A673 (cell line): Measurements from ENCODE around the gene KCNE4. TPM values are rescaled to one million over a fixed set of nuclear protein-coding genes. Genes with fewer than 3 reads are reported as not detected.

ENCODE experiments used
- BruUV-seq: library from RNA; stranded (reverse); fragments of 400-500 nt; replicated peaks from 2 replicates; lab custom pipeline; 2021; lab: Mats Ljungman, UMichigan
- CTCF ChIA-PET: fragments of 300-600 bp; sonication (Branson Sonifier 250); formaldehyde crosslinking; loops from one replicate; lab custom pipeline; 2022; ENCODE audit warnings: antibody characterized with exemption; lab: Charles Lee
- POLR2A ChIA-PET: fragments of 300-600 bp; sonication (Branson Sonifier 250); formaldehyde crosslinking; loops from one replicate; lab custom pipeline; 2022; ENCODE audit warnings: antibody characterized with exemption; ENCODE audit not compliant: low non-redundant PET; lab: Charles Lee
- DNase-seq: peaks from one replicate; pipeline ENCODE4 v3.0.0-alpha.2; 2015; ENCODE audit warnings: low spot score
- H3K27ac ChIP-seq: fragments of 200-600 bp; sonication (generic); 2 replicates; pipeline ENCODE4 v1.5.1; 2016; ENCODE audit warnings: mixed run types, low read depth, mild to moderate bottlenecking, mixed read lengths, antibody characterized with exemption, low read length; ENCODE audit not compliant: poor library complexity, severe bottlenecking
- H3K27me3 ChIP-seq: fragments of 200-600 bp; sonication (generic); replicated peaks from 2 replicates; pipeline ENCODE4 v1.6.1; 2017; ENCODE audit warnings: mixed run types, low read depth, mild to moderate bottlenecking, mixed read lengths, antibody characterized with exemption, low read length; ENCODE audit not compliant: insufficient read depth, poor library complexity
- H3K36me3 ChIP-seq: fragments of 200-600 bp; sonication (generic); 2 replicates; pipeline ENCODE4 v1.6.1; 2016; ENCODE audit warnings: mixed run types, mild to moderate bottlenecking, mixed read lengths, antibody characterized with exemption, low read length; ENCODE audit not compliant: insufficient read depth, poor library complexity, severe bottlenecking
- H3K4me1 ChIP-seq: fragments of 200-600 bp; sonication (generic); 2 replicates; pipeline ENCODE4 v1.6.1; 2017; ENCODE audit warnings: mixed run types, mild to moderate bottlenecking, mixed read lengths, antibody characterized with exemption, low read length; ENCODE audit not compliant: insufficient read depth, poor library complexity, severe bottlenecking
- H3K4me3 ChIP-seq: fragments of 200-600 bp; sonication (generic); 2 replicates; pipeline ENCODE4 v1.5.1; 2016; ENCODE audit warnings: low read depth, mixed run types, mild to moderate bottlenecking, mixed read lengths, low read length; ENCODE audit not compliant: poor library complexity, severe bottlenecking
- H3K9me3 ChIP-seq: fragments of 200-600 bp; sonication (generic); 2 replicates; pipeline ENCODE4 v1.6.1; 2016; ENCODE audit warnings: mixed run types, low read depth, mild to moderate bottlenecking, mixed read lengths, antibody characterized with exemption, low read length; ENCODE audit not compliant: poor library complexity, severe bottlenecking
- EZH2 ChIP-seq: fragments of 200-600 bp; sonication (generic); IDR thresholded peaks from 2 replicates; pipeline ENCODE4 v1.6.1; 2017; ENCODE audit warnings: borderline replicate concordance, low read depth, mild to moderate bottlenecking, mixed read lengths, antibody characterized with exemption, low read length; ENCODE audit not compliant: poor library complexity, severe bottlenecking
- intact Hi-C: fragments of 100-400 bp; cut with micrococcal nuclease; formaldehyde crosslinking; loops from one replicate; pipeline ENCODE4 v1.10.0; 2022; ENCODE audit not compliant: unreplicated experiment
- total RNA-seq: library from RNA; stranded (reverse); gene quantifications from 2 replicates; pipeline ENCODE4 v1.2.3, GENCODE V29; 2021
- TF ChIP-seq, protein P1 (sequence below): fragments of 300-800, 200-600 bp; sonication (generic); conservative IDR thresholded peaks from 2 replicates; pipeline ENCODE4 v1.5.1; 2017; ENCODE audit warnings: low read depth, mild to moderate bottlenecking, antibody characterized with exemption, low read length, moderate library complexity, mixed read lengths

KCNE4 gene
- total RNA-seq, 1 experiment from 2014 or later: 82.5 TPM

DNA sequence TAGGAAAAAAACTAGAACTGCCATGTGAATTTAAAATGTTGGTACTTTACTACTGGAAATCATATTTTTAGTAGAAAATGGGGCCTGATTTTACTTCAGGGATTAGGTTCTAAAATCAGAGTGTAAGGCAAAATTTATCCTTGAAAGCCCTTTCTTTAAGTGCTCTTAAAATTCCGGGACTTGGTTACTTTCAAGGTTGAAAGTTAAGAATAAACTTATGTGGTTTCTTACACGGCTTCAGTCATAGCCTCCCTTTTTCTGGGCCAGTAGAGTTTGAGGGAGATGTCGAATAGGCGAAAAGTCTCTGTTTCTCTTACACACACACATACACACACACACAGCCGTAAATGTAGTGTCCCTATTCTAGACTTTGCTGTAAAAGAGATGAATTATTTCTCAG, 13.1 kb downstream of the KCNE4 start:
- Histone ChIP-seq H3K36me3 (peaks cover 30% of the 10 kb centered on the region), H3K4me3 (no peak overlapping the region), H3K27ac (no peak overlapping the region), H3K9me3 (no peaks in the 10 kb centered on the region), H3K27me3 (no peaks in the 10 kb centered on the region), H3K4me1 (peaks cover 68% of the 10 kb centered on the region)
- TF ChIP-seq, protein P1, sequence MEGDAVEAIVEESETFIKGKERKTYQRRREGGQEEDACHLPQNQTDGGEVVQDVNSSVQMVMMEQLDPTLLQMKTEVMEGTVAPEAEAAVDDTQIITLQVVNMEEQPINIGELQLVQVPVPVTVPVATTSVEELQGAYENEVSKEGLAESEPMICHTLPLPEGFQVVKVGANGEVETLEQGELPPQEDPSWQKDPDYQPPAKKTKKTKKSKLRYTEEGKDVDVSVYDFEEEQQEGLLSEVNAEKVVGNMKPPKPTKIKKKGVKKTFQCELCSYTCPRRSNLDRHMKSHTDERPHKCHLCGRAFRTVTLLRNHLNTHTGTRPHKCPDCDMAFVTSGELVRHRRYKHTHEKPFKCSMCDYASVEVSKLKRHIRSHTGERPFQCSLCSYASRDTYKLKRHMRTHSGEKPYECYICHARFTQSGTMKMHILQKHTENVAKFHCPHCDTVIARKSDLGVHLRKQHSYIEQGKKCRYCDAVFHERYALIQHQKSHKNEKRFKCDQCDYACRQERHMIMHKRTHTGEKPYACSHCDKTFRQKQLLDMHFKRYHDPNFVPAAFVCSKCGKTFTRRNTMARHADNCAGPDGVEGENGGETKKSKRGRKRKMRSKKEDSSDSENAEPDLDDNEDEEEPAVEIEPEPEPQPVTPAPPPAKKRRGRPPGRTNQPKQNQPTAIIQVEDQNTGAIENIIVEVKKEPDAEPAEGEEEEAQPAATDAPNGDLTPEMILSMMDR: no peak
- no peak for TF ChIP-seq EZH2
- BruUV-seq: no TSS peak
- intact Hi-C loops: no loop called here
- DNase-seq: no peak
- POLR2A ChIA-PET: no interaction called here
- CTCF ChIA-PET: no interaction called here

DNA sequence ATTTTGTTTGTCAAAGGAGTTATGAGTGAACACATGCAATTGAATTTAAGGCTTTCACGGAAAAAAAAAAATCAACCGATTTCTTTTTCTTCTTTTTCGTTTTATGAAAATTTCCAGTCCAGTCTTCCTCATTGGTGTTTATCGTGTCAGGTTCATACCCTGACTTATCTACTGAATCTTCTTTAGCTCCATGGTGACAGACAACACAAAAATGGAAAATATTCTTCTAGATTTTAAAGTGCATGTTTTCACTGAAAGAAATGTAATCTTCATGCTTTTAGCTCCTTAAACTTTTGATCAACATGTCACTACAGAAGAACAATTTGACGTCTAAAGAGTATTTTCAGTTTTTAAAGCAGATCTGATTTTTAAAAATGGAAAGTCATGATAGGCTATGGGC, 14.7 kb downstream of the KCNE4 start:
- POLR2A ChIA-PET: no interaction called here
- CTCF ChIA-PET: no interaction called here

DNA sequence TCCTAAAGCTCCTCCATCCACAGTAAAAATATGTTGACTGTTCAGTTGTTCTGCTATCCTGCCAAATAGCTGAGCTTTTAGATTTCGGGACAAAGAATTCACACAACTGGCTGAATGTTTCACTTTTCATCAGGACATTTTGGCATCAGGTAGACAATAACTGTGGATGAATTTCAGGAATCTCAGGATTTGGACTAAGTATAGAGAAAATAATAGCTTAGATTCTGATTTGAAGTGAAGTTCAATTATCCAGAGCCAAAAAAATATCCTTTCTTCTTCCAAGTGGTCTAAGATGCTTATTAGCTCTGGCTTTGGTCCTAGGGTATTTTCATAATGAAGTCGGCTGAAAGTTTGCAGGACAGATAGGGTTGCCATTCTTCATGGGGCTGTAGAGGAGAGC, 16.1 kb downstream of the KCNE4 start:
- ChIA-PET CTCF (no interaction called here), POLR2A (no interaction called here)
- Histone ChIP-seq H3K27ac (no peak overlapping the region), H3K4me3 (no peak overlapping the region), H3K27me3 (no peaks in the 10 kb centered on the region), H3K9me3 (no peaks in the 10 kb centered on the region), H3K36me3 (peaks cover 27% of the 10 kb centered on the region), H3K4me1 (peaks cover 42% of the 10 kb centered on the region)
- no TSS peak for BruUV-seq
- intact Hi-C loops: no loop called here
- no peak for TF ChIP-seq EZH2
- TF ChIP-seq, protein P1: no peak
- DNase-seq: no peak

More for the DNA sequence above, 14.7 kb downstream of the KCNE4 start:
- Histone ChIP-seq H3K36me3 (peaks cover 27% of the 10 kb centered on the region), H3K27ac (no peak overlapping the region), H3K4me1 (peaks cover 56% of the 10 kb centered on the region), H3K27me3 (no peaks in the 10 kb centered on the region), H3K9me3 (no peaks in the 10 kb centered on the region), H3K4me3 (no peak overlapping the region)
- TF ChIP-seq EZH2: no peak
- TF ChIP-seq, protein P1: no peak
- intact Hi-C loops: no loop called here
- no peak for DNase-seq
- BruUV-seq: no TSS peak
